GM21423 (cell line): Measurements from ENCODE around the gene VAV3.
"Not testable (repeated sequence)": the region's sequence is repeated elsewhere in the genome, so short reads cannot be mapped to it uniquely, and the experiment has no call there.

Source experiments
- ATAC-seq: cut with Tn5 transposase; IDR thresholded peaks from one replicate; pipeline ENCODE4 v1.9.1; 2021; ENCODE audit warnings: mild to moderate bottlenecking, moderate library complexity; ENCODE audit not compliant: unreplicated experiment

The VAV3 gene

DNA sequence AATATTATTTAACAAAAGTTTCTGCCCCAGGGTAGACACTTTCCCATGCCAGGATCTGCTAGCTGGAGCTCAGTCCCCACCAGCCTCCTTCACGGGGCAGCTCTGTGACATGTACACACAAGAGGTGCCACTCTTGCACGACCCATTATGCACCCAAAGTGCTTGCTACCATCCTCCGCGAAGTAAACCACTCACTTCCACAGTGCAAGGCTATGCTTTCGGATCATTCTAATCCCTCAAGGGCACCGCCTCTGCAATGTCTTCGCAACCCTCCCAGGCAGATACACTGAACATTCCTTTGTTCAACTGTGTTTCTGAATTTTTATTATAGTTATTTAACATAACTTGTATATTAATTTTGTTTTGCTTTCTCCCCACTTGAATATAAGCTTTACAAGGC lies 303.8 kb downstream of the VAV3 start:
- ATAC-seq, result no peak

DNA sequence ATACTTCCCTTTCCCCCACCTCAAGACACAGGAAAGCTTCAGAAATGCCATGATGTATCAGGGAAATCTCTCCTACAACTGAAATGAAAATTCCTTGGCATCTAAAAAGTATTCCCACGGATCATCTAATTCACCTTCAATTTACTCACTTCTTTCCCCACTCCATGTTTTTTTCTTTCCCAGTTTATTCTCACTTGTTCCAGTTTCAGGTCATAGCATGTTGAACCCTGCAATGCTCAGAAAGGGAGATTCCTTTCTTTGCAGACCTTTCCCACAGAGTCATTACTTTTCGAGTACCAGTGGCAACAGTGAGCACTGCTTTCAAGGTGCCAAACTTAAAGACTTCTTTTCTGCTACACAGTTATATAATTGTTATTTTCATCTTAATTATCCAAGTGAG lies 305.0 kb downstream of the VAV3 start:
- ATAC-seq, result no peak

DNA sequence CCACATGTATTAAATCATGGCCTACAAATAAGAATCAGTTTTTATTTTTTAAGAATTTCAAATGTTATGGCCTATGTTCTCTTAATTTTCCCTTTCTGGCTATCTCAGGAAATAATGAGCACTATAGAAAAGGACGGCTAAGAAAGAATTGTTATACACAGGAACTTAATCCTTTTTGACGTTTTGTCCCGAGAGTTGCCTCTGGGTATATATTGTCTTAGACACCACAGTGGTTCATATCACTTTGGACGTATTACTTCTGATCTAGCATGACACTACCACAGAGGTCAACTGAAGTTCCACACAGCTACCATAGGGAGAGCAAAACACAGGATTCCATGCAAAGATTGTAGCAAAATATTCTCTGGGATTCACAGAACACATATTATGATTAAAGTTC lies 307.6 kb downstream of the VAV3 start:
- no peak for ATAC-seq

DNA sequence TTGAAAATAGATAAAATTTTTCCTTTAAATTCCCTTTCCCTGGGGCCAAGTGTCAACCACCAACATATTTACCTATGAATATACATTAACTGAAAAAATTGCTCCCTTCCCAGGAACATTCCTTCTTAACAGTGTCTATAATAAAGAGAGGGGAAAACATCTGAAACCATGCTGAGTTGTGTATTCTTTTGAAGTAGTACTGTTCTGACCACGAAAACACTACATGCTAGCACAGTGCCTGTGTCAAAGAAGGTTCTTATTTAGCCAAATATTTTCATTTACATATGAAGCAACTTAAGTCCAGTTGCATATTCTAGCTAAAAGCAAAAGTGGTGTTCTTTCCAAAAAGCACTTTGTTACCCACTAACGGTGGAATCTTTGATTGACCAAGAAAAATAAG lies 311.2 kb downstream of the VAV3 start:
- no peak for ATAC-seq

DNA sequence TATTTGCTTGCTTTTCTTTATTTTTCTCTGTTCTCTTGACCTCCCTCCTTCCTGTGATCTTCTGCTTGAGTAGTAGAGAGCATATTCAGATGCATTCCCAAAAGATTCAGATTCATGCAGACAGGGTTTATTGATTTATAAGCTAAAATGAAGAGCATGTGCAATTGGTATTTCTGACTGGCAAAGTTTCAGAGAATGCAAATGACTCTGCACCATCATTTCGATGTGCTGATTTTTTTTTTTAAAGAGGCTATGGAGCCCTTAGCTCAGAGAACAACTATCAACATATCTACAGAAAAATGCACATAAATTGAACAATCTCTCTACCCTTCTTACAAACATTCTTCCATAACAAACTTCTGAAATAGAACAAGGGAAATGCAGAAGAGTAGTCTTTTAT lies 312.0 kb downstream of the VAV3 start:
- no peak for ATAC-seq

DNA sequence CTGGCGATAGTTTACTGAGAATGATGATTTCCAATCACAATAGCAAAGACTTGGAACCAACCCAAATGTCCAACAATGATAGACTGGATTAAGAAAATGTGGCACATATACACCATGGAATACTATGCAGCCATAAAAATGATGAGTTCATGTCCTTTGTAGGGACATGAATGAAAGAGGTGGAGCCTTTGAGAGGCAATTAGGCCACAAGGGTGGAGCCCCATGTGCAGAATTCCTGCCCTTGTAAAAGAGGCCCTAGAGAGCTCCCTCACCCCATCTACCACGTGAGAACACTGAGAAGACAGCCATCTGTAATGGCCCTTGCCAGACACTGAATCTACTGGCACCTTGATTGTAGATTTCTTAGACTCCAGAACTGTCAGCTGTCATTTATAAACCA lies 314.2 kb downstream of the VAV3 start:
- ATAC-seq, result not testable (repeated sequence)

DNA sequence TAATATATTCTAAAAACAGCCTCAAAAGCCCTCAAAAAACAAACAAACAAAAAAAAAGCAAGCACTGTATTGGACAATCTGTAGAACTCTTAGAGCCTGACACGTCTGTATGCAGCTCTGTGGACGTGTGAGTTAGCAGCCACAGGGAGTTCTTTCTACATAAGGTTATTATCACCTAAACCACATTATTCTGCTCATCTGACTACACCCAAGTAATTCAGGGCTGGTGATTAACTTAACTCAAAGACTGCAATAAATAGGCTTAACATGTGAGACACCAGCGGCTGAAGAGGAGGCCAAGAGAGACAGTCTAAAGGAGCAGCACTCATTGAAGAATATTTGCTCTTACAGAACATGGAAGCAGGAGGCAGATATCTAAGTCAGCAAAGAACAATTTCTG lies 316.0 kb downstream of the VAV3 start:
- no peak for ATAC-seq

DNA sequence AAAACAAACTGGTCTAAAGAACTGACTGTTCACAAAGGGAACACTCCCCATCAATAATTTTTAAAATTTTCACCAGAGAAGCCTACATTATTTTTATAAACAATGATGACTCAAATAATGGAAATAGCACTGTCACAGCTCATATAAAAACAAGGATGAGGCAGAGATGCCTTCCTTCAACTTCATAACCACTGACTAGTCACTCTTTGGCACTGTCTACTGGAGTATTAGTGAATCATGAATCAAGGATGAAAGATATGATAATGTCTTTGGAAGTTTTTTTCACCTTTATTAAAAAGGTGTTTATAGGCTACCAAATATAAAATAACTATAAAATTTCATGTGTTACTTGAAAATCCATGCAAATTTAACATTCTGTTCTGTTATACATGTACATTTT lies 316.9 kb downstream of the VAV3 start:
- ATAC-seq, result no peak

DNA sequence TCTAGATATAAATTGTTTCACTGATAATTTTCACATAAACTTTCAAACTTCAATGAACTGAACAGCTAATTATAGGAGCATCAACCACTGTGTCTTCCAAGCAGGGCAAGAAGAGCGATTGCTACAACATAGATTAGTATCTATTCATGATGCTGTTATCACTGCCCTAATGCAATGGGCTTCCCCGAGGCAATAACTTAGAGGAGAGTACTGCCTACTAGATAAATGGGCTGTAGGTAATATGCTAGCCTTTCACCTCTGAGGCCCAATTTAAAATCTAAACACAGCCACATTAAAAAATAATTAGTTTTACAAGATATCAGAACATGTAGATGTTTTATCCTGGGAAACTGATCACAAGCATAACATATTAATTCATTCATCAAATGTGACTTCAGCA lies 318.0 kb downstream of the VAV3 start:
- no peak for ATAC-seq

DNA sequence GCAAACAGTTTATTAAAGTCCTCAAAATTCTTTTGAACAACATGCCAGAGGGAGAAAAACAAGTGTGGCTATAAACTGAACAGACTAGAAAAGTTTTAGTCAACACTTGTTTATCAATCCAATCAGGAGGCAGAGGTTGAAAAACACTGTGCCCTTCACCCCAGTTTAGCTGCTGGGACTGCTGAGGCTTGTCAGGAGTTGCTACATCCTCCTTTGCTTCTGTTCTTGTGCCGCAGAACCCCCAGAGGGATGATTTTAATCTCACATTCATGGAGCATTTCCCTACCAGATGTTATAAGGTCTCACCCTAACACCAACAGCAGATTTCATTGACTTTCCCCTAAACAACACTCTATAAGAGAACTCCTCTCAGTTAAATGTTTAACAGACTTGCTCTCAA lies 321.2 kb downstream of the VAV3 start:
- ATAC-seq, result no peak

DNA sequence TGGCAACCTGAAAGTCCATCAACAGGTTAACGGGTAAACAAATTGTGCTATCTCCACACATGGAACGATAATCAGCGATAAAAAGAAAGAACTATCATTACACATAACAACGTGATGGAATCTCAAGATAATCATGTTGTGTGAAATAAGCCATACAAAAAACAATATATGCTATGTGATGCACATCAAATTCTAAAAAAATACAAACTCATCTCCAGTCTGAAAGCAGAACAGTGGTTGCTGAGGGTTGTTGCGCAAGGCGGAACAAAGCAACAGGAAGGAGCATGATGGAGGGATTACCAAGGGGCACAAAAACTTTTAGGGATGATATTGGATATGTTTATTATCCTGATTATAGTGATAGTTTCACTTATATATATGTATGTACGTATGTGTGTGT lies 324.8 kb downstream of the VAV3 start:
- ATAC-seq, result no peak

DNA sequence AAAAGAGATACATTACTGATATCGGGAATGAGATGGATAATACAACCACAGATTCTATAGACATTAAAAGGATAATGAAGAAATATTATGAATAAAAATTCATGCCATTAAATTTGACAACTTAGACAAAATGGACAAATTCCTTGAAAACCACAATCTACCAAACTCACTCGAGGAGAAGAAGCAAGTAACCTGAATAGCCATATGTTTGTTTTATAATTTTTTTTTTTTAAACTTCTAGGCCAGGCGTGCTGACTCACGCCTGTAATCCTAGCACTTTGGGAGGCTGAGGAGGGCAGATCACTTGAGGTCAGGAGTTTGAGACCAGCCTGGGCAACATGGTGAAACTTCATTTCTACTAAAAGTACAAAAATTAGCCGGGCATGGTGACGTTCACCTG lies 327.9 kb downstream of the VAV3 start:
- ATAC-seq, result no peak

DNA sequence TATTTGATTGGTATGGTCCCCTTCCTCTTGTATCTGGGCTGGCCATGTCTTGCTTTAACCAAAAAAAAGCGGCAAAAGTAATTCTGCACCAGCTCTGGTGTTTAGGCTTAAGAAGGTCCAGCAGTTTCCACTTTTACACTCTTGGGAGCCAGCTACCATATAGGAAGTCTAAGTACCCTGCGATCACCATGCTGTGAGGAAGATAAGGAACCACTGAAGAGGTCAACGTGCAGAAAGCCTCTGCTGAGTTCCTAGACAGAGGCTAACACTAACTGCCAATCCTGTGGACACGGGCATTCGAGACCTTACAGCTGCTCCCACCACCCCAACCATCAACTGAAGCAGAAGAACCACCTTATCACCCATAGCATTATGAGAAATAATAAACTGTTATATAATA lies 331.4 kb downstream of the VAV3 start:
- no peak for ATAC-seq

DNA sequence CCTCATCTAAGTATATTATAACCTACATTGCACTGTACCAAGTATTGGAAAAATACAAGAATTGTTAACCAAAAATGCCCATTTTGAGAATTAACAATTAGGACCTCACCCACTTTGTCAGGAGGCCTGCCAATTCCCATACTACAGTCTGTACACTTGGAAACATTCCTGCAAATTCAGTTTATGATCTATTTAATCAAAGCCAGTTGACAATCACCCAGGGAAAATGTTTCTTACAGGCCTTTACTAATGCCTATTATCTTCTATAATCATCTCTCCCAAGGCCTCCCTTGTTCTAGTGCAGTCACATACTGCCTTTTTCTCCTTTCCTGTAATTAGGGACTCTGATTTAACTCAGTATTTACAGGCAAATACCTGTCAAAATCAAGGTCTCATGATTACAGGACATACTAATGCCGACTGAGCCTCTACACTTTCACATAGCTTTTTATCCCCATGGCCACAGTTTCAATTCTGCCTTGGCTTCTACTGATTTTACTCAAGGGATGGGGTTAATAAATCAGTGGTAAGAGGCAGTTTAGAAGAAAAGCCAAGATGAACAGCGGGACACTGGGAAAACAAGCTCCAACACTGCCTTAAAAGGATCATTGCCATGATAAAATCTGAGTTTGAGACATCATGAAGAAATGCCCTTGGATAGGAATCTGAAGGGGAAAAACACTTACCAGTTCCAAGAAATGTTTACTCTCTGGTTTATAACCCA lies 338.7 kb downstream of the VAV3 start:
- no peak for ATAC-seq

DNA sequence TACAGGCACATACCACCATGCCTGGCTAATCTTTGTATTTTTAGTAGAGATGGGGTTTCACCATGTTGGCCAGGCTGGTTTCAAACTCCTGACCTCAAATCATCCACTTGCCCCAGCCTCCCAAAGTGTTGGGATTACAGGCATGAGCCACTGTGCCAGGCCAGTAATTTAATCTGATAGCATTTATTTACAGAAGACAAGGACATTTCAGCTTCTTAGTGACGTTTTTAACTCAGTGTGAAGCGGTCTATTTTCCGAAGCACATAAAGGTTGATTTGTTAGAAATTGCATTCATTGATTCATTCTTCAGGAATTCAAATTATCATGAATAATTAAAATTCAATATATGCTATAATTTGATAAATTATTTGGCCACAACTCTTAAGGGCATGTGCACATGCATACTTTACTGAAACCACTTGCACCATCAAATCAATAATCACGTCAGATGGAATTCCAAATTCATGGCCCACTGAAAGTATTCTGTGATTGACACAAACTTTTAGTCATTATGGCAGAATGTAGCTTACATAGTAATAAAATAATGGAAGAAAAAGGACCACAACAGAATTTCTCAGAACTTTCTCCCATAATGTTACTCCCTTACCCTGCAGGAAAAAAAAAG lies 339.5 kb downstream of the VAV3 start:
- no peak for ATAC-seq

DNA sequence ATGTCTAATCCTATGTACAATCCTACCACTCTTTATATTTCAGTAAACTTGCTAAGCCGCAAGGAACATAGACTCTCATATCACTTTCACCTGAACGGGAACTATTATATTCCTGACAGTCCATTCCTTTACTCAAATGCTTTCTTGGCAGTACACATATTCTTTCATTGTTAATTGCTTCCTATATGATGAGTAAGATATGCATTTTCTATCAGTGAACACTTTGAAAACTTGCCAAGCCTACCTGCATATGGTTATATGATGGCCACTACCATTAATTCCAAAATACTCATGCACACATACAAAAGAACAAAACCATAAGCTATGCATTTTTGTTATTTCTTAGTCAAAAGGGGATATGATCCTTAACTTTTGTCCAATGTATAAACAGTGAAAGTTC lies 341.5 kb downstream of the VAV3 start:
- no peak for ATAC-seq

DNA sequence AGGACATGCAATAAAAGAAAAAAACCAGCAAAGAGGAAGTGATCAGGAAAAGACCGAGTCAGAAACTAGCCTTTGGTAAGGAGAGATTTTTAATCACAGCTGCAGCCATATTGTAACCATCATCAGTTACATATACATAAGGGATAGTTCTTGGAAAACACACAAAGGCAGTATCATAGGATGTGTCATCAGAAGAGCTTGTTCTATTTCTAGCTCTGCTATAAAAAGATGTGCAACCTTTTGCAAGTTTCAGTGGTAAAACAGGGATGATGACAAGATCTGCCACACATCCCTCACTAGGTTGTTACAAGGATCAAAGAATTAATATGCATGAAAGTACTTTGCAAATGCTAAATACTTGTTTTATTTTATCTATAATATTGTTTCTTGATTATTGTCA lies 342.0 kb downstream of the VAV3 start:
- no peak for ATAC-seq

DNA sequence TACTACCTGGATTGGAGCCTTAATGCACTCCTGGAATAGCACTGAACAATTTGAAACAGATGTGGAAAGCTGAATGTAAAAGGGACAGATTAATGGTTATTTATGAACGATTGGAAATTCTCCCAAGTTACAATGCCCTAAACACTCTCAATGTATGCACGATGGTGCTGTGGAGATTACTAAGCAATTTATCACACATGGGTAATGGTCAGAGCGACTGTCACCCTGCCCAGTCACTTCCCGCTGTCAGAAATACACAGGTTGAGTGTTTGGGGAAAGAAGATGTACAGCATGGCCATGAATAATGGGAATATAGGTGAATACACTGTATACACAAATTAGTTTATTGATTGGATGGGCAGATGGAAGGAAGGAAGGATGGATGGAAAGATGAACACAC lies 342.4 kb downstream of the VAV3 start:
- ATAC-seq, result no peak

DNA sequence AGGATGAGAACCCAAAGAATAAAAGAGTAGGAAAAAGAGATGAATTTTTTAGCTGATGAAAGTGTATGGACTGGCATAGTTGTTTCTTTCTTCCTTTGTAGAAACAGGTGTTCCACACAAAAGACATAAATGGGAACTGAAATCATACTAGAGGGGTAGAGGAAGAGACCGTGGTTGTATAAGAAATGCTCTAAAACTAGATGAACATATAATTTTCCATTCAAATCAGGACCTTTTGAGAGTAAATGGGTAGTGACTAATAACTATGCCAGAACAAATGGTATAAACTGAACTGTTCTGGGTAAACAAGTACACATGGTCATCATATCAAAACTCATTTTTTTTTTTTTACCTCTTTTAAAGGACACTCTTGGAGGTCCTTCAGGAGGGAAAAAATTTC lies 344.2 kb downstream of the VAV3 start:
- ATAC-seq, result no peak

DNA sequence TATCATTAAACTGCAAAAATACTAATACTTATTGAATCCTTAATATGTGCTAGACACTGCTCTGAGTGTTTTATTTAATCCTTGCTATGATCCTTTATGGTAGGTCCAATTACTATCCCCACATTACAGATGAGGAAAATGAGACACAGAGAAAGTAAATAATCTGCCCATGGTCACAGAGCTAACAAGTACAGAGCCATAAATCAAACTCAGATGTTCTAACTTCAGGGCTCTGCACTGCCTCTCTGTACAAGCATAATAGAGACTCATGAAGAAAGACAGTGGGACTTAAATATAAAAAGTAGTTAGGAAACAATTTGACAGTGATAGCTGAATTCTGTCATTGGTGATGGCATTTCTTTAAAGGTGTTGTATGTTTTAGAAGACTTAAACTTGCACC lies 346.4 kb downstream of the VAV3 start:
- no peak for ATAC-seq

DNA sequence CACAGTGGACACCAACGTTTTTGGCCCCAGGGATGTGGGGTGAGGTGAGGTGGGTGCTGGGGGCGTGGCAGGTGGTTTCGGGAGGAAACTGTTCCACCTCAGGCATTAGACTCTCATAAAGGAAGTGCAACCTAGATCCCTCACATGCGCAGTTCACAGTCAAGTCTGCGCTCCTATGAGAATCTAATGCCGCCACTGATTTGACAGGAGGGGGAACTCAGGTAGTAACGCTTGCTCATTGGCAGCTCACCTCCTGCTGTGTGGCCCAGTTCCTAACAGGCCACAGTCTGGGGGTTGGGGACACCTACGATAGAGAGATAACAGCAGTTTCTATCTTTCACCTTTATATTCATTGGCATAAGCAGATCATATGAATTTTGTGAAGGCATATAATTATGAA lies 347.1 kb downstream of the VAV3 start:
- no peak for ATAC-seq

DNA sequence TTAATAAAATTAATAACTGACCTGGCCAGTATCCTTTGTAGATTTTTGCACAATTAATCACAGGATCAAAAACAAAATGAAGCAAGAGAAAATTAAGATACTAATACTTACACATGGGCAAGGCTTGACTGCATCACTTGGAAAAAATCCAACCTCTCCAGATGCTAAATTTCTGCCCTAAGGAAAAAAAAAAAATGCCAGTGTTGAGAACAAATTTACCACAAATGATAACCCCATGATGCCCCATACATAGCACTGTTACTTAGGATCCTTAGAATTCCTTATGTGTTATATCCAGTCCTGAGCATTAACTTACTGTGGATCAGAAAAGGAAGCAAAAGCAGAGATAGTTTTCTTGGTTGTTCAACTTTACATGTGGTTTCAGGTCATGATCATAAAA lies 347.5 kb downstream of the VAV3 start:
- ATAC-seq, result no peak

DNA sequence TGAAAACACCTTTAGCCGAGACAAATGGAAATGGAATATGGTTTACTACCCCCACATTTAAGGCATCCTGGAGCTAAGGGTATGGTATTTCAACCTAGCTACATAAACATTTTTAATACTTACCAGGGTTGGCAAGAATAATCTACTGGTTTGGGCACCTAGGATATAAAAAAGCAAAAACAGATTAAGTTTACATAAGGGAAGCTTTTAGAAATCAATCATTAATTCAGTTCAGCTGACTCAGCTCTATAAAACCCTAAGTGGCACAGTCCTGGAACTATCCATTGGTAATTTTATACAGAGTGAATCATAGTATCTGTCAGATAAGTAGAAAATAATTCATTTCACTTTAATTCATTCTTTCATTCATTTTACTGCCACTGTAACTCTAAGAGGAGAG lies 355.2 kb downstream of the VAV3 start:
- no peak for ATAC-seq
